GM23338 (cell line): ENCODE measurements around the gene NEDD4. TPM values are rescaled to one million over a fixed set of nuclear protein-coding genes. Genes with fewer than 3 reads are reported as not detected.

Experiments
- ATAC-seq: fragments of 200-7000 bp; cut with Tn5 transposase; 3 replicates; pipeline ENCODE4 v1.9.1; 2020
- DNase-seq: peaks from one replicate; pipeline ENCODE4 v3.0.0-alpha.2; 2015; ENCODE audit warnings: low spot score
- H2AFZ ChIP-seq: fragments of 200-600 bp; sonication (generic); 2 replicates; pipeline ENCODE4 v1.8.0; 2016; ENCODE audit warnings: antibody characterized with exemption, mild to moderate bottlenecking, moderate library complexity
- H3F3A ChIP-seq: fragments of 200-600 bp; sonication (generic); replicated peaks from 2 replicates; pipeline ENCODE4 v1.8.0; 2017; ENCODE audit warnings: antibody characterized with exemption, mixed run types, low read depth
- H3K27ac ChIP-seq: fragments of 200-600 bp; sonication (generic); 2 replicates; pipeline ENCODE4 v1.6.1; 2016; ENCODE audit warnings: low read depth
- H3K27me3 ChIP-seq: fragments of 200-600 bp; sonication (generic); 2 replicates; pipeline ENCODE4 v1.8.0; 2016; ENCODE audit warnings: mild to moderate bottlenecking, mixed run types, moderate library complexity; ENCODE audit not compliant: insufficient read depth
- H3K36me3 ChIP-seq: fragments of 200-600 bp; sonication (generic); 2 replicates; pipeline ENCODE4 v1.8.0; 2016; ENCODE audit warnings: mild to moderate bottlenecking; ENCODE audit not compliant: insufficient read depth
- H3K4me1 ChIP-seq: fragments of 200-600 bp; sonication (generic); 2 replicates; pipeline ENCODE4 v1.8.0; 2016; ENCODE audit warnings: mild to moderate bottlenecking, moderate library complexity; ENCODE audit not compliant: insufficient read depth
- H3K4me2 ChIP-seq: fragments of 200-600 bp; sonication (generic); 2 replicates; pipeline ENCODE4 v1.7.1; 2017; ENCODE audit warnings: mixed run types
- H3K4me3 ChIP-seq: fragments of 200-600 bp; sonication (generic); 2 replicates; pipeline ENCODE4 v1.6.1; 2016; ENCODE audit warnings: mixed run types
- H3K79me2 ChIP-seq: fragments of 200-600 bp; sonication (generic); replicated peaks from 2 replicates; pipeline ENCODE4 v1.8.0; 2017; ENCODE audit warnings: mild to moderate bottlenecking; ENCODE audit not compliant: insufficient read depth
- H3K9me2 ChIP-seq: fragments of 200-600 bp; sonication (generic); 2 replicates; pipeline ENCODE4 v1.8.0; 2017; ENCODE audit not compliant: insufficient read depth
- H4K20me1 ChIP-seq: fragments of 200-600 bp; sonication (generic); replicated peaks from 2 replicates; pipeline ENCODE4 v1.8.0; 2017; ENCODE audit warnings: mild to moderate bottlenecking; ENCODE audit not compliant: insufficient read depth
- H3K27ac Mint-ChIP-seq: 2 replicates; pipeline ENCODE4 v1.8.0; 2020; ENCODE audit warnings: inconsistent platforms, mild to moderate bottlenecking, moderate library complexity, mixed read lengths
- H3K27me3 Mint-ChIP-seq: 3 replicates; pipeline ENCODE4 v1.8.0; 2022; ENCODE audit warnings: low read depth, mild to moderate bottlenecking, moderate library complexity, mixed read lengths, inconsistent platforms; ENCODE audit not compliant: insufficient read depth, poor library complexity
- H3K36me3 Mint-ChIP-seq: 3 replicates; pipeline ENCODE4 v1.8.0; 2021; ENCODE audit warnings: low read depth, mild to moderate bottlenecking, inconsistent platforms, moderate library complexity, mixed read lengths
- H3K4me1 Mint-ChIP-seq: 3 replicates; pipeline ENCODE4 v1.8.0; 2020; ENCODE audit warnings: mild to moderate bottlenecking, inconsistent platforms, mixed read lengths
- H3K4me3 Mint-ChIP-seq: 3 replicates; pipeline ENCODE4 v1.8.0; 2021; ENCODE audit warnings: moderate library complexity, mild to moderate bottlenecking, inconsistent platforms, mixed read lengths
- H3K9me3 Mint-ChIP-seq: 3 replicates; pipeline ENCODE4 v1.8.0; 2020; ENCODE audit warnings: moderate library complexity, mild to moderate bottlenecking, inconsistent platforms, mixed read lengths
- CREB1 ChIP-seq: fragments of 250-450 bp; sonication (Bioruptor Pico); IDR thresholded peaks from 2 replicates; pipeline ENCODE4 v1.5.0; 2020; ENCODE audit warnings: low read depth, mild to moderate bottlenecking, moderate library complexity
- ETS1 ChIP-seq: IDR thresholded peaks from 2 replicates; pipeline ENCODE4 v1.6.1; 2016; ENCODE audit warnings: antibody characterized with exemption
- EZH2 ChIP-seq: fragments of 200-600 bp; sonication (generic); IDR thresholded peaks from one replicate; pipeline ENCODE4 v1.8.0; 2017; ENCODE audit warnings: antibody characterized with exemption, mild to moderate bottlenecking, low read depth; ENCODE audit not compliant: unreplicated experiment
- EZH2phosphoT487 ChIP-seq: fragments of 200-600 bp; sonication (generic); IDR thresholded peaks from one replicate; pipeline ENCODE4 v1.8.1; 2018; ENCODE audit warnings: antibody characterized with exemption; ENCODE audit not compliant: unreplicated experiment
- JUNB ChIP-seq: IDR thresholded peaks from one replicate; pipeline ENCODE4 v1.6.1; 2016; ENCODE audit warnings: antibody characterized with exemption; ENCODE audit not compliant: unreplicated experiment
- NANOG ChIP-seq: IDR thresholded peaks from 2 replicates; pipeline ENCODE4 v1.6.1; 2016; ENCODE audit warnings: antibody characterized with exemption, borderline replicate concordance
- POLR2AphosphoS5 ChIP-seq: IDR thresholded peaks from 2 replicates; pipeline ENCODE4 v1.6.1; 2016; ENCODE audit warnings: antibody characterized with exemption, low read depth
- REST ChIP-seq: IDR thresholded peaks from one replicate; pipeline ENCODE4 v1.6.1; 2018; ENCODE audit warnings: antibody characterized with exemption; ENCODE audit not compliant: unreplicated experiment
- STAT1 ChIP-seq: IDR thresholded peaks from one replicate; pipeline ENCODE4 v1.6.1; 2016; ENCODE audit warnings: antibody characterized with exemption; ENCODE audit not compliant: unreplicated experiment
- ZNF114 ChIP-seq: fragments of 250-450 bp; sonication (Bioruptor Pico); IDR thresholded peaks from 2 replicates; pipeline ENCODE4 v1.5.0; 2020; ENCODE audit warnings: mild to moderate bottlenecking, moderate library complexity
- polyA plus RNA-seq: library from polyadenylated mRNA; unstranded; fragments of >200 nt; fragmentation: Nextera tagmentation; extraction: Ambion mirVana; gene quantifications from 2 replicates; pipeline ENCODE4 v1.2.1, GENCODE V29; 2016
- total RNA-seq: library from RNA; depleted of rRNA; stranded (reverse); fragments of >200 nt; shearing (Covaris generic); gene quantifications from 2 replicates; pipeline ENCODE4 v1.2.3, GENCODE V29; 2014
- TF ChIP-seq, protein P1 (sequence below), 2 experiments: fragments of 200-600 bp in 1 of 2; sonication (generic) in 1 of 2; conservative IDR thresholded peaks; 2 replicates each; pipeline versions ENCODE4 v1.5.1 to v1.6.1; 2016 to 2017; ENCODE audit warnings: antibody characterized with exemption in 2 of 2, low read depth in 2 of 2, mild to moderate bottlenecking in 2 of 2, moderate library complexity in 1 of 2

NEDD4 gene
- total and polyA plus RNA-seq, 2 experiments from 2014 or later, result 2.1 to 7.2 TPM

GRCh38 chr15:55959744-55960447 is 33.5 kb downstream of the NEDD4 start:
- Histone ChIP-seq H3K4me1 (no peaks in the 10 kb centered on the region), H3K27ac (no peak overlapping the region), H3K27me3 (no peaks in the 10 kb centered on the region), H2AFZ (no peak overlapping the region), H3F3A (no peaks in the 10 kb centered on the region), H3K4me2 (no peak overlapping the region), H3K9me2 (no peaks in the 10 kb centered on the region), H4K20me1 (no peaks in the 10 kb centered on the region), H3K36me3 (no peaks in the 10 kb centered on the region), H3K79me2 (no peaks in the 10 kb centered on the region), H3K4me3 (no peak overlapping the region)
- TF ChIP-seq EZH2phosphoT487 (no peak), REST (no peak), POLR2AphosphoS5 (no peak), STAT1 (no peak), CREB1 (CRISPR knock-in tag) (no peak)
- Mint-ChIP-seq H3K4me3 (no peak overlapping the region), H3K4me1 (peaks cover 5% of the 10 kb centered on the region; the same call in 2 of the 3 replicates), H3K27me3 (no peaks in the 10 kb centered on the region), H3K9me3 (no peaks in the 10 kb centered on the region), H3K27ac (no peak overlapping the region), H3K36me3 (no peaks in the 10 kb centered on the region)
- no peak for ATAC-seq
- DNase-seq, result no peak

- Histone ChIP-seq H3K9me2 (no peaks in the 10 kb centered on the region), H2AFZ (no peak overlapping the region), H3F3A (no peaks in the 10 kb centered on the region), H3K27ac (no peak overlapping the region), H3K4me2 (no peak overlapping the region), H3K4me1 (no peaks in the 10 kb centered on the region), H3K4me3 (no peak overlapping the region), H4K20me1 (no peaks in the 10 kb centered on the region), H3K27me3 (no peaks in the 10 kb centered on the region), H3K79me2 (no peaks in the 10 kb centered on the region), H3K36me3 (no peaks in the 10 kb centered on the region)
- Mint-ChIP-seq H3K4me1 (peaks cover 5% of the 10 kb centered on the region; the same call in 2 of the 3 replicates), H3K9me3 (no peaks in the 10 kb centered on the region), H3K36me3 (no peaks in the 10 kb centered on the region), H3K27ac (no peak overlapping the region), H3K4me3 (no peak overlapping the region), H3K27me3 (no peaks in the 10 kb centered on the region)
- DNase-seq (no peak), ATAC-seq (no peak)
- TF ChIP-seq REST, result no peak
- TF ChIP-seq STAT1, result no peak
- no peak for TF ChIP-seq ZNF114
- TF ChIP-seq EZH2phosphoT487, result no peak
- TF ChIP-seq, protein P1, sequence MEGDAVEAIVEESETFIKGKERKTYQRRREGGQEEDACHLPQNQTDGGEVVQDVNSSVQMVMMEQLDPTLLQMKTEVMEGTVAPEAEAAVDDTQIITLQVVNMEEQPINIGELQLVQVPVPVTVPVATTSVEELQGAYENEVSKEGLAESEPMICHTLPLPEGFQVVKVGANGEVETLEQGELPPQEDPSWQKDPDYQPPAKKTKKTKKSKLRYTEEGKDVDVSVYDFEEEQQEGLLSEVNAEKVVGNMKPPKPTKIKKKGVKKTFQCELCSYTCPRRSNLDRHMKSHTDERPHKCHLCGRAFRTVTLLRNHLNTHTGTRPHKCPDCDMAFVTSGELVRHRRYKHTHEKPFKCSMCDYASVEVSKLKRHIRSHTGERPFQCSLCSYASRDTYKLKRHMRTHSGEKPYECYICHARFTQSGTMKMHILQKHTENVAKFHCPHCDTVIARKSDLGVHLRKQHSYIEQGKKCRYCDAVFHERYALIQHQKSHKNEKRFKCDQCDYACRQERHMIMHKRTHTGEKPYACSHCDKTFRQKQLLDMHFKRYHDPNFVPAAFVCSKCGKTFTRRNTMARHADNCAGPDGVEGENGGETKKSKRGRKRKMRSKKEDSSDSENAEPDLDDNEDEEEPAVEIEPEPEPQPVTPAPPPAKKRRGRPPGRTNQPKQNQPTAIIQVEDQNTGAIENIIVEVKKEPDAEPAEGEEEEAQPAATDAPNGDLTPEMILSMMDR (conservative IDR thresholded peaks at IDR 0.05; ENCODE audit: low read depth in 2 of 2), result no peak
- TF ChIP-seq POLR2AphosphoS5, result no peak
- TF ChIP-seq EZH2, result no peak
- TF ChIP-seq NANOG, result no peak
- no peak for TF ChIP-seq ETS1
- no peak for TF ChIP-seq CREB1 (CRISPR knock-in tag)
- no peak for TF ChIP-seq JUNB
These were observed 35.1 kb downstream of the NEDD4 start for GRCh38 chr15:55958349-55958748.
